Ureter (tissue), 1 donor: ENCODE measurements around the gene MISP3. TPM values are rescaled to one million over a fixed set of nuclear protein-coding genes. Genes with fewer than 3 reads are reported as not detected.
A peak's percentile ranks its signal among the peaks of the same experiment; 100 is the strongest.

Experiments used
- DNase-seq: peaks from one replicate; pipeline ENCODE4 v3.0.0-alpha.2; 2020; ENCODE audit warnings: low spot score
- total RNA-seq: library from RNA; stranded (reverse); gene quantifications from one replicate; pipeline ENCODE4 v1.2.4, GENCODE V29; 2023
- donor health status: DM: yes; HTN: yes; CAD: no.

Gene MISP3
- total RNA-seq, 1 donor from 2014 or later: 4.3 TPM

DNA sequence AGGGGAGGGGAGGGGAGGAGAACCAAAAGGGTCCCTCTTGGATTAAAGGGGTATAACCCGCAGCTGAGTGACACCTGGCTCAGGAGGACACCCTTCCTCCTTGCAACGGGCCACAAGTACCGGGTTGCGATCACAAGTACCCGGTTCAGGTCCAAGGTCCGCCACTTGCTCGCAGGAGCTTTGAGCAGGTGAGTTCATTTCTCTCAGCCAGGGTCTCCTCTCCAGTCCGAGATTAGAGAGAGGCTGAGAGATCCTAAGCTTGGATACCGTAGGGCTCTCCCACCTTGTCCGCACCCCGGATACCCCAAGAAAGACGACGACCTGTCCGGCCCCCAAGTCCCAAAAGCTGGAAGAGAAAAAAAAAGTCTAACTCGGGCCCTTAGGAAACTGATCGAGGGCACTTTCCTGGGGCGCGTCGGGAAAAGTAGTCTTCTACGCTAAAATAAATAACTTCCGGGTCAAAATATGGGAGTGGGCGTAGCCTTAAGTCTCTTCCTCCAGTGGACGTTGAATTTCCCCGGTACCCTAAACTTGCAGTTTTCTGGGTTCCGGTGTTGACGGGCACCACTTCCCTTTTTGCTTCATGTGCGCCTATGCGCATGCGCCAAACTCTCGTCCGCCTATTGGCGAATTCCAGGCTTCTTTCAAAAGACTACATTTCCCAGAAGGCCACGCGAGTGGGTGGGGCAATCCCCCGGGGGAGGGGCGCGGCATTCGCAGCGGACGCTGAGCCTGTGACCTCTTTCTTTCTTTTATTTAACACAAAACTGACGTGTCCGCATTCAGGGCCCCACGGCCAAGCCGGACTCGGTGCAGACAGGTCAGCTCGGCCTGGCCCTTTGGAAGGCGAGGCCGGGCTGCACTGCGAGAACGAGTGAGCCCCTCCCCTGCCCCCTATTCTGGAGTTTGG is 8.6 kb downstream of the MISP3 start:
- DNase-seq: peak; percentile 100

GRCh38 chr19:14081797-14082674 is 9.4 kb downstream of the MISP3 start:
- DNase-seq: peak; percentile 79

- no peak for DNase-seq
Observed at GRCh38 chr19:14082675-14082960, 10.0 kb downstream of the MISP3 start.

DNA sequence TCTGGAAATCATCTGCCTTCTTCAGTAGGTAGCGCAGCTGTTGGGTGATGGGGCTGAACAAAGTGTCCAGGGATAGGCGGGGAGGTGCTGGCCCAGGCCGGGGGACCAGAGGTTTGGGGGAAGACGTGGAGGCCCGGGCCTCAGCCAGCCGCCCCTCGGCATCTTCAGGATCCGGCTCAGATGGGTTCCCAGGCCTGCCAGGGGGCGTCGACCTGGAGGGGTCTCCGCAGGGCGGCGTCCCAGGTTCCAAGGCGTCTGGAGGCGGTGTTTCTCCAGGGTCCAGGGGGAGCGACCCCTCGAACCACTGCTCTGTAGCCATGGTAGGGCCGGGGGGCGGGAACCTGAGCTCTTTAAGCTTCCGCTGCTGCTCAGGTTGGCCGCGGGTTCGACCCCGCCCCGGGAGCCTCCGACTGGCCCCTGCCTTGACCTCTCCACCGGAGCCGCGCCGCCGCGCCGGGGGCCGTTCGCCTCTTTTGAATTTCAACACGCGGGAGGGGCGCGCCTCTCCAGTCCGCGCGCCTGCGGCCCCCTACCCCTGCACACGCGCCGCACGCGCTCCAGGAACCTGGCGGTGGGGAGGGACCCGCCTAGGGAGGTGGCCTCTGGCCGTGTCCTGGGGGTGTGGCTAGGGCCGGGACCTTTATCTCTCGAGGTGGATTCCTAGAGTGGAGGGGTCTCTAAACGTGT is 12.9 kb downstream of the MISP3 start, which contains the start of gene C19orf67:
TSS of gene C19orf67 (minus strand) at position 475 of the 687 bp plus-strand sequence. CDS start at position 319, 156 bp downstream.
- DNase-seq: no peak

DNA sequence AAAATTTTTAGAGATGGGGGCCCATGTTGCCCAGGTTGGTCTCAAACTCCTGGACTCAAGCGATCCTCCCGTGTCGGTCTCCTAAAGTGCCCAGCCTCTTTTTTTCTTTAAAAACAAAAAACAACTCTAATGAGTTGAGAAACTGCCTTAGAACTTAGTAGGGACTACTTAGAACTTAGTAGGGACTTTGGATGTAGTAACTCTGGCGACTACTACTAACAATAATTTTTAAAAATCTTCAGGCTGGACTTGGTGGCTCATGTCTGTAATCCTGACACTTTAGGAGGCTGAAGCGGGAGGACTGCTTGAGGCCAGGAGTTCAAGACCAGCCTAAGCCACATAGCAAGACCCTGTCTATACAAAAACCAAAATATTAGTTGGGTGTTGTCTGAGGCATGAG is 13.5 kb downstream of the MISP3 start:
- no peak for DNase-seq

DNA sequence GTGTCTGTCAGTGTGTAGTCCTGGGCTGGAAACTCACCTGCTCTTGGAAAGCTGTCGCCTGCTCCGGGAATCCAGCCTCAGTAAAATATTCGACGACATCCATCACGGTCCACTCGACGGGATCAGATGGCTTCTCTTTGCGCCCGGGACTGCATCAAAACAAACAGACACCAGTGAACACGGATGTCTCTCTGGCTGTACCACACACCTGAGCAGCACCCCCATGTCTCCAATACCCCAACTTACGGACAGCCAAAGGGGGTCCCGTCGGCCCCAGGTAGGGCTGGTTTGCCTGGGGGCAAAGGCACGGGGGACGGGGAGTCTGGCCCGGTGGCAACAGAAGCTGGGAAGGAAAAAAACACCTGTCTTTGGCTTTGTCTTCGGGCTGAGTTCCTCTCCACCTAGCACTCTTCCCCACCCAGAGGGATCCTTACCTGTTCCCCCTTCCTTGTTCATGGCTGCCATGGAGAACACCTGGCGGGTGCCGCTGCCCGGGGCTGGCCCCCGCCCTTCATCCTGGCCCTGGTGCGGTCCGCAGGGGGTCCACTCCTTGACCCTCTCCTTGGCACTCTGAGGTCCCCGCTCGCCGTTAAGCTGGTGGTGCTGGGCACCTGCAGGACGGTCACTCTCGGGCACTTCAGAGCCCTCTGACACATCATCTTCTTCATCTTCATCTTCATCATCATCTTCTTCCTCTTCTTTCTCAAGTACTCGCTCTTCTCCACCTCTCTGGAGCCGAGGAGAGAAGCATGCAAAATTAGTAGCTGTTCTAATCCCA is 16.2 kb downstream of the MISP3 start:
- DNase-seq: no peak

GRCh38 chr19:14089412-14089661 is 16.8 kb downstream of the MISP3 start:
- DNase-seq: no peak

DNA sequence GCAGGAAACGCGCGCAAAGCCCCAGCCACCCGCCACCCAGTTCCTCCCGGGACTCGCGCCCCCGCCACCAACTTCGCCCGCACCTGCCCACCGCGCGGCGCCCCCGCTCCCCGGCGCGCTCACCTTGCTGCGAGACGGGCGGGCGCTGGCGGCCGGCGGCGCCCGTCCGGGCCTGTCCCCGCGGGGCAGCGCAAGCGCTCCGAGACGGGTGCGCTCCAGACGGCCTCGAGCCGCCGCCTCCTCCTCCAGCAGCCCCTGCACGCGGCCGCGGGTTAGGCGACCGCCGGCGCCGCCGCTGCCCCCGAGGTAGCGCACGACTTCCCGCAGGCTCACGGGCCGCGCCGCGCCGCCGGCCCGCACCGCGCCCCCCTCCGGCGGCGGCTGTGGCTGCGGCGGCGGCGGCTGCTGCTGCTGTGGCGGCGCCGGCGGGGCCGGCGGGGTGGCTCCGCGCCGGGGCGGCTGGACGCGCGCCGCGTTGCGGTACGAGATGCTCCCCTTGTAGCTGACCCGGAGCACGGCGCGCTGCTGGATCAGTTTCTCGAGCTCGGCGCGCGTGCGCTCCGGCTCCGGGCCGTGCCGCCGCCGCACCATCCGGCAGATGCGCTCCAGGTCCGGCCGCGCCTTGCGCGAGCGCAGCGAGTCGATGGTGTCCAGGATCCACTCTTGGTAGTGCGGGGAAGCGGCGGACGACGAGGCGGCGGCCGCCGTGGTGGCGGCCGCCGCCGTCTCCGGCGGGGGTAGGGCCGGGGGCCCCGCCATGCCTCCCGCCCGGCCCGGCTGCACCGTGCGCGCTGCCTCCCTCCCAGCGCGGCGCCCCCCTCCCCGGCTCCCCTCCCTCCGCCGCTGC is 17.3 kb downstream of the MISP3 start:
- no peak for DNase-seq

GRCh38 chr19:14090509-14091080 is 18.0 kb downstream of the MISP3 start, which contains the start of gene SAMD1:
TSS of gene SAMD1 (minus strand) at chr19:14090751.
- peak; percentile 90 for DNase-seq

DNA sequence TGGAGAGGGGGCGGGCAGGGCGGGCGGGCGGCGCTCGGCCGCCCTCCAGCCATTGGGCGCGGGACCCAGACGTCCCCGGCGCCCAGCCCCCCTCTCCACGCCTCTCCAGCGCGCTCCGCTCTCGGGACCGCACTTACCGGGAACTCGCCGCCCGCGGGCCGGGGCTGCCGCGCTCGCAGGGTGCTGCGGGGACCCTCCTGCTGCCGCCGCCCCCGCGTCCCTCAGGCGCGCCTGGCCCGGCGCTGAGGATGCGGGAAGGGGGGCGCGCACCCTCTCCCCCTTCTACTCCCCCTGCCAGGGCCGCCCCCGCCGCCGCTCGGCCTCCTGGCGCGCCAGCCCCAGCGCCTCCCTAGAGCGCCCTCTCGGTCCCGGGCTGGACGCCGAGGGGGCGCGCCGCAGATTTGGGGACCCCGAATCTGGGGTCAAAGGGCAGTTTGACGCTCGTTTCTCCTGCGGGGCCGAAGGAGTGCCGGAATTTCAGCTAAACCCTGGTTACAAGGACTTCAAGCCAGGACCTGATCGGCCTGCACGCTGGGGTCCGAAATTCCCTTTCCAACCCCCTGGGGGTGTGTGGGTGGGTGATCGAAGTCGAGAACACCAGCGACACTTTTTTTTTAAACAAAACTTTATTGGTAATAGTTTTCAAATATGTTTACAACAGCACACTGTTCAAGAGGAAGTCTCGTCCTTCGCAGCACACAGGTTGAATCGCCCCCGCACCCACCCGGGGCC is 18.7 kb downstream of the MISP3 start:
- DNase-seq: peak; percentile 81

- no peak for DNase-seq
Observed at GRCh38 chr19:14091813-14092462, 19.4 kb downstream of the MISP3 start.

DNA sequence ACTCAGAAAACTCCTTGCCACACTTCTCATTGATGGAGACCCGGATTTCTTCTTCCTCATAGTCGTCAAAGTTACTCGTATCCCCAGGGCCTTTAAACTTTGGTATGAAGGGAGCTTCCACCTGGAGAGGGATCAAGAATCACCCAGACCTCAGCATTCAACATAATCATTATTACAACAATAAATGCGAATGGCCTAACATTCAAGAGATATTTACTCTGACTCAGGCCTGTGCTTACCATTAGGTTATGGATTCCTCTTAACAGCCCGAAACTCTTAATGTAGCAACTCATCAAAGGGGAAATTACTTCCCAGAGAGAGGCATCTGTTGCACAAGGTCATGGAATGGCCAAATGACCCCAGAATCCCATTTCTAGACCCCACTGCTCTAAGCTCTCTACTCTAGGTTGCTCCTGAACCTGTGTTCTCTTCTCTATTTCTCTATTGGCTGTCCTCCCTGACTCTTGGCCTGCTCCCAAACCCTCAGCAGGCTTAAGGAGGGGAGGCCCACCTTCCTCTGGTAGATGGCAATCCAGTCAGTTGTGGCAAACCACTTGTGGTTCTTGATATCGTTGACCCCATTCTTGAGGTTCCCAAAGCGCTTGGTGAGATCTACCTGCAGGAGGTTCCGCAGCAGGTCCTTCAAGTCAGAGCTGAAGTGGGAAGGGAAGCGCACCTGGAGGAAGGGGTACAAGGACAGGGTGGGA is 20.7 kb downstream of the MISP3 start:
- DNase-seq: no peak

GRCh38 chr19:14094854-14095253 is 22.3 kb downstream of the MISP3 start:
- DNase-seq: no peak

DNA sequence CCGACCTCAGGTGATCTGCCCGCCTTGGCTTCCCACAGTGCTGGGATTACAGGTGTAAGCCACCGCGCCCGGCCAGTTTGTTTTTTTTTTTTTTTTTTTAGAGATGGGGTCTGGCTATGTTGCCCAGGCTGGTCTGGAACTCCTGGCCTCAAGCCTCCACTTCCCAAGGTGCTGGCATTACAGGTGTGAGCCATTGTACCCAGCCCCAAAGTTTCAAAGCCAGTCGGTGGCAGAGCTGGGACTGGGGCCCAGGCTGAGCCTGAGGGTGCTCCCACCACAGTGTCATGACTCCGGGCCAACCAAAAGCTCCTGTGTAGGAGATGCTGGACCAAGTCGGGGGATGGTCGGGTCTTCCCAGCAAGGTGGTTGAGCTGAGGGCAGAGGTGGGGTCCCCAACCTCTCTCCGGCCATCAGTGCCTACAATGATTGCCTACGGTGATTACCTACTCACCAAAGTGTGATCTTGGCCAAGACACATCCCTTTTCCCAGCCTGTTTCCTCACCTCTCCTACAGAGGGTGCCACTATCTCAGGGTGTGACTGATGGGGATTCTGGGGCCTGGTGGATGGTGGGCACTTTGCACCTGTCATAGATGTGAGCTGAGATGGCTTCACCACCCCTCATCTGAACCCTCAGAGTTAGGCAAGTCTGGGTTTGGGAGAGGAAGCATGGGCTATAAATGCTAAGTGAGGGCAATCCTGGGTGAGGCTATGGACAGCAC is 23.8 kb downstream of the MISP3 start:
- DNase-seq: no peak

DNA sequence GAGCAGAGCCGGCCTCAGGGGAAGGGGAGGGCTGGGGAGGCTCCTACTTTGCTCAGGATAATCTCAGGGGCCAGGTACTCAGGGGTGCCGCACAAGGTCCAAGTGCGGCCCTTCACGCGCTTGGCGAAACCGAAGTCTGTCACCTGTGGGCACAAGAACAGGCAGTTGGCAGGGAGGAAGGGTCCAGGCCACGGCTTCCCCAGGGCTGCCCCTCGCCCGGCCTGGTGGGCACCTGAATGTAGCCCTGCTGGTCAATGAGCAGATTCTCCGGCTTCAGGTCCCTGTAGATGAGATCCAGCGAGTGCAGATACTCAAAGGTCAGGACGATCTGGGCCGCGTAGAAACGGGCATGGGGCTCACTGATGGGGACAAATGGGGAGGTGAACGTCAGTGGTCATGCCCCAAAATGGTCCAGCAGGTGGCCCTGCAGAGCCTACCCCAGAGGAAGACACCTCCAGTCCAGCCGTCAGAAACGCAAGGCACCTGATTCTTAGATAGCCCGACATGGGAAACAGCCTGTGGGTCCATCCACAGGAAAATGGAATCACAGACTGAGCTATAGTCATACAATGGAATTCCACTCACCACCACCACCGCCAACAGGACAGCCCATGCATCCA is 25.1 kb downstream of the MISP3 start:
- no peak for DNase-seq

GRCh38 chr19:14101003-14101545 is 28.5 kb downstream of the MISP3 start:
- no peak for DNase-seq

DNA sequence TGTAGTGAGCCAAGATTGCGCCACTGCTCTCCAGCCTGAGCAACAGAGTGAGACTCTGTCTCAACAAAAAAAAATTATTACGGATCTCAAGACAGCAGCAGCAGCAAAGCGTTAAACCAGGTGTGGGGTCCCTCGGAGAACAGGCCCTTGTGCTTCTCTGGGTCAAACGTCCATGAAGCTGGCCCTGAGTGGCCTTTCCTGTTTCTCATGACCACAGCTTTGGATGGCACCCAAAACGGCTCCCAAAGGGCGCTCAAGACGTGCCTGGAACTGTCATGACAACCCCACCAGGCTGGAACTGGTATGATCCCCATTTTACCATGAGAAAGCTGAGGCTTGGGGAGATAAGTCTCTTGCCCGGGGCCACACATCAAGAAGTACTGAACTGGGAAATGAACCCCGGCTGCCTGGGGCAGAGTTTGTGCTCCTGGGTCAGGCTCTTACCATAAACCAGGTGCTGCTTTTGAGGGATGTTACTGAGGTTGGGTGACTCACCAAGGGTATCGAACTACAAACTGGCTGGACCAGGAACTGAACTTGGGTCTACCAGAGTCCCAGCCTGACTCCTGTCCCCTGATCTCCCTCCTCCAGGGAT is 29.6 kb downstream of the MISP3 start:
- DNase-seq: no peak
